K562 (cell line): ENCODE measurements around the gene CDKN1C.

Experiments
- CBFB ChIP-seq: sonication (generic); formaldehyde crosslinking; IDR thresholded peaks from 2 replicates; pipeline ENCODE4 v1.4.0; 2020; ENCODE audit warnings: mild to moderate bottlenecking, missing genetic modification reagents
- CBX8 ChIP-seq: fragments of 200-600 bp; sonication (generic); IDR thresholded peaks from 2 replicates; pipeline ENCODE4 v1.6.1; 2012; ENCODE audit warnings: borderline replicate concordance, mixed run types, low read depth, mild to moderate bottlenecking, moderate library complexity, mixed read lengths, low read length, control low read depth, inconsistent platforms; ENCODE audit not compliant: poor library complexity, severe bottlenecking; ENCODE audit errors: extremely low read depth
- CHD7 ChIP-seq: fragments of 200-600 bp; sonication (generic); IDR thresholded peaks from one replicate; pipeline ENCODE4 v1.6.1; 2012; ENCODE audit warnings: mild to moderate bottlenecking, low read depth, low read length, inconsistent platforms
- CTCF ChIP-seq, 3 experiments: IDR thresholded peaks in 2 of 3; conservative IDR thresholded peaks in 1 of 3; 2 replicates each; pipeline ENCODE4 v1.5.1; 2011 to 2012; ENCODE audit warnings: low read length in 3 of 3, mild to moderate bottlenecking in 3 of 3, control low read depth in 2 of 3, improper control_type of control experiment in 1 of 3, inconsistent platforms in 1 of 3, low read depth in 1 of 3, mixed read lengths in 1 of 3, moderate library complexity in 1 of 3; ENCODE audit not compliant: insufficient read depth in 2 of 3
- EP300 ChIP-seq: IDR thresholded peaks from 2 replicates; pipeline ENCODE4 v1.6.1; 2012; ENCODE audit warnings: low read length, improper control_type of control experiment
- EZH2 ChIP-seq: IDR thresholded peaks from 2 replicates; pipeline ENCODE4 v1.6.1; 2012; ENCODE audit warnings: low read depth, mild to moderate bottlenecking, inconsistent platforms, low read length, borderline replicate concordance
- MNT ChIP-seq, 2 experiments: fragments of 450-650 bp; conservative IDR thresholded peaks; 2 replicates each; pipeline ENCODE4 v1.6.1; 2017; ENCODE audit warnings: mild to moderate bottlenecking in 2 of 2, moderate library complexity in 2 of 2
- PKNOX1 ChIP-seq: fragments of 450-650 bp; IDR thresholded peaks from 2 replicates; pipeline ENCODE4 v1.6.1; 2016
- RBBP5 ChIP-seq: fragments of 200-600 bp; sonication (generic); IDR thresholded peaks from 2 replicates; pipeline ENCODE4 v1.6.1; 2012; ENCODE audit warnings: borderline replicate concordance, mild to moderate bottlenecking, low read length, control low read depth, inconsistent platforms; ENCODE audit not compliant: insufficient read depth, poor library complexity, severe bottlenecking
- SMARCE1 ChIP-seq: fragments of 450-650 bp; IDR thresholded peaks from 2 replicates; pipeline ENCODE4 v1.7.1; 2016; ENCODE audit warnings: mild to moderate bottlenecking
- SRF ChIP-seq, 2 experiments: fragments of 250-450, 450-650 bp in 1 of 2; sonication (Bioruptor Pico) in 1 of 2; sonication (generic) in 1 of 2; formaldehyde crosslinking; IDR thresholded peaks; 2 replicates each; pipeline versions ENCODE4 v1.5.0 to v1.5.1; 2020 to 2022; ENCODE audit warnings: mild to moderate bottlenecking in 1 of 2, missing genetic modification reagents in 1 of 2
- YY1 ChIP-seq, 3 experiments: IDR thresholded peaks; 2 replicates each; pipeline ENCODE4 v1.6.1; 2011; ENCODE audit warnings: low read length in 2 of 3, mild to moderate bottlenecking in 2 of 3, moderate library complexity in 2 of 3, borderline replicate concordance in 1 of 3, control low read depth in 1 of 3, low read depth in 1 of 3; ENCODE audit not compliant: insufficient read depth in 3 of 3, insufficient replicate concordance in 2 of 3, control insufficient read depth in 1 of 3, insufficient read length in 1 of 3; ENCODE audit errors: extremely low read depth in 1 of 3
- ZFX ChIP-seq: sonication (generic); formaldehyde crosslinking; IDR thresholded peaks from 2 replicates; pipeline ENCODE4 v1.8.0; 2022; ENCODE audit warnings: mild to moderate bottlenecking, missing genetic modification reagents, moderate library complexity
- ZNF644 ChIP-seq: fragments of 200-800 bp; sonication (Bioruptor generic); IDR thresholded peaks from 2 replicates; pipeline ENCODE4 v1.6.1; 2016; ENCODE audit warnings: low read depth, missing genetic modification characterization, missing compliant biosample characterization

- TF ChIP-seq CHD7 (no peak), EP300 (no peak), CBX8 (no peak), MNT (conservative IDR thresholded peaks at IDR 0.05) (no peak), EZH2 (no peak), SMARCE1 (no peak), RBBP5 (no peak), YY1 (IDR thresholded peaks at IDR 0.05; ENCODE audit: borderline replicate concordance in 1 of 3, control insufficient read depth in 1 of 3, extremely low read depth in 1 of 3, insufficient read depth in 3 of 3, insufficient read length in 1 of 3, insufficient replicate concordance in 2 of 3, low read depth in 1 of 3, low read length in 2 of 3) (no peak), PKNOX1 (no peak), ZNF644 (tag) (no peak), CBFB (CRISPR knock-in tag) (no peak), ZFX (CRISPR knock-in tag) (no peak), SRF (CRISPR knock-in tag; IDR thresholded peaks at IDR 0.05) (no peak), CTCF (IDR thresholded peaks at IDR 0.05 in 2 of 3, conservative IDR thresholded peaks at IDR 0.05 in 1 of 3; ENCODE audit: insufficient read depth in 2 of 3, low read depth in 1 of 3, low read length in 3 of 3) (no peak)
These were observed 47.5 kb downstream of the CDKN1C start for GRCh38 chr11:2838091-2838490.
